Anterior cingulate cortex (tissue), 58 donors: ENCODE data around the gene MUCL1.
"Not testable (repeated sequence)": the region's sequence is repeated elsewhere in the genome, so short reads cannot be mapped to it uniquely, and the experiment has no call there.

ENCODE experiments used
- DNase-seq, 58 donors: peaks; one replicate each; lab custom pipeline; 2025; lab: John Stamatoyannopoulos, UW

Gene MUCL1

GRCh38 chr12:54853933-54854538, at the start of gene MUCL1:
TSS of gene MUCL1 (plus strand) at chr12:54854516. CDS start at chr12:54854583, 67 bp downstream.
- peak in 12 of 58 donors; percentile 1 to 27 (median 2) for DNase-seq

GRCh38 chr12:54821676-54822075, 32.6 kb upstream of the MUCL1 start:
- DNase-seq, result no peak

GRCh38 chr12:54824402-54824801, 29.9 kb upstream of the MUCL1 start:
- DNase-seq, result no peak

GRCh38 chr12:54829511-54829910, 24.8 kb upstream of the MUCL1 start:
- DNase-seq, result no peak

GRCh38 chr12:54830199-54830598, 24.1 kb upstream of the MUCL1 start:
- peak in 1 of 58 donors; percentile 24 for DNase-seq

GRCh38 chr12:54831631-54832030, 22.7 kb upstream of the MUCL1 start:
- DNase-seq, result no peak

GRCh38 chr12:54840244-54840865, 14.0 kb upstream of the MUCL1 start:
- no peak for DNase-seq

- no peak for DNase-seq
Measured at GRCh38 chr12:54857406-54857805, 3.1 kb downstream of the MUCL1 start.

- no peak for DNase-seq
Measured at GRCh38 chr12:54858562-54858961, 4.2 kb downstream of the MUCL1 start.

GRCh38 chr12:54859502-54859901, 5.2 kb downstream of the MUCL1 start:
- DNase-seq, result no peak

- no peak for DNase-seq
Measured at GRCh38 chr12:54861927-54862326, 7.6 kb downstream of the MUCL1 start.

GRCh38 chr12:54863948-54864618, 9.8 kb downstream of the MUCL1 start:
- no peak for DNase-seq

- DNase-seq, result no peak
Measured at GRCh38 chr12:54865683-54866324, 11.5 kb downstream of the MUCL1 start.

- no peak for DNase-seq
Measured at GRCh38 chr12:54868690-54869089, 14.4 kb downstream of the MUCL1 start.

GRCh38 chr12:54870048-54870447, 15.7 kb downstream of the MUCL1 start:
- DNase-seq, result no peak

- DNase-seq, result no peak
Measured at GRCh38 chr12:54870617-54871016, 16.3 kb downstream of the MUCL1 start.

GRCh38 chr12:54879150-54879549, 24.8 kb downstream of the MUCL1 start:
- DNase-seq, result no peak

- no peak for DNase-seq
Measured at GRCh38 chr12:54879579-54879978, 25.3 kb downstream of the MUCL1 start.

GRCh38 chr12:54882079-54882478, 27.8 kb downstream of the MUCL1 start:
- DNase-seq, result no peak

GRCh38 chr12:54882597-54882996, 28.3 kb downstream of the MUCL1 start:
- not testable (repeated sequence) for DNase-seq

GRCh38 chr12:54888428-54888827, 34.1 kb downstream of the MUCL1 start:
- not testable (repeated sequence) for DNase-seq
